ENCODE results near the gene AVPI1. TPM values are rescaled to one million over a fixed set of nuclear protein-coding genes. Genes with fewer than 3 reads are reported as not detected.

AVPI1 gene
- total and polyA plus RNA-seq, 10 of the 15 experiments (the other 5 are each of a cell fraction or from before 2014, with no cell fraction given) = 0.08 to 1.4 (median 0.84) TPM

GRCh38 chr10:97708167-97708566 lies 21.1 kb upstream of the AVPI1 start:
- intact Hi-C loops (cut with micrococcal nuclease; ENCODE audit: unreplicated experiment) (loop anchor here (5.0 to 10.0 kb wide), 2 partner anchors 159 to 337 kb away; no protein-coding TSS in a partner anchor), in situ Hi-C loops (cut with MboI) (no loop called here)
- no peaks in the 10 kb centered on the region for H3K9me3 ChIP-seq (replicated peaks; ENCODE audit: control insufficient read depth, insufficient read depth, low read length)
- ATAC-seq (no peak), FAIRE-seq (no peak), DNase-seq (ENCODE audit: low read depth, low spot score) (no peak)
- H4K20me1 ChIP-seq (ENCODE audit: control insufficient read depth, insufficient read depth) = no peaks in the 10 kb centered on the region
- no TSS peak for BruUV-seq (replicated peaks)
- ChIA-PET RAD21 (ENCODE audit: unreplicated experiment) (interaction anchor here (2.7 kb wide), 1 partner anchor 21 kb away, joined by 16 read pairs; the partner anchor contains the start of gene AVPI1), SMC1A (ENCODE audit: uncharacterized antibody, unreplicated experiment) (interaction anchor here (1.0 to 2.9 kb wide), 3 partner anchors 17 to 27 kb away, joined by 4 to 24 read pairs (median 11); partner anchors contain the start of genes AVPI1 and ZFYVE27), CTCF (interaction anchor here (1.0 to 14.9 kb wide), 6 partner anchors 18 to 164 kb away, joined by 3 to 416 read pairs (median 6); partner anchors contain the start of gene ZFYVE27), POLR2A (no interaction called here)
- WGBS (ENCODE audit: insufficient coverage, insufficient replicate concordance, low lambda C conversion rate, missing lambda C conversion rate) = 22% methylated on average over 2 of the region's 2 CpGs
- no peaks in the 10 kb centered on the region for H3K4me1 ChIP-seq (ENCODE audit: control insufficient read depth, insufficient read depth, low read length)
- no peaks in the 10 kb centered on the region for H3K79me2 ChIP-seq (ENCODE audit: control insufficient read depth, insufficient read depth, low read length)
- no peak overlapping the region for H2AFZ ChIP-seq (ENCODE audit: control insufficient read depth, low read depth, low read length)
- no peaks in the 10 kb centered on the region for H3K36me3 ChIP-seq (ENCODE audit: control insufficient read depth in 2 of 2, insufficient read depth in 2 of 2, low read length in 1 of 2)
- TF ChIP-seq, protein P1, sequence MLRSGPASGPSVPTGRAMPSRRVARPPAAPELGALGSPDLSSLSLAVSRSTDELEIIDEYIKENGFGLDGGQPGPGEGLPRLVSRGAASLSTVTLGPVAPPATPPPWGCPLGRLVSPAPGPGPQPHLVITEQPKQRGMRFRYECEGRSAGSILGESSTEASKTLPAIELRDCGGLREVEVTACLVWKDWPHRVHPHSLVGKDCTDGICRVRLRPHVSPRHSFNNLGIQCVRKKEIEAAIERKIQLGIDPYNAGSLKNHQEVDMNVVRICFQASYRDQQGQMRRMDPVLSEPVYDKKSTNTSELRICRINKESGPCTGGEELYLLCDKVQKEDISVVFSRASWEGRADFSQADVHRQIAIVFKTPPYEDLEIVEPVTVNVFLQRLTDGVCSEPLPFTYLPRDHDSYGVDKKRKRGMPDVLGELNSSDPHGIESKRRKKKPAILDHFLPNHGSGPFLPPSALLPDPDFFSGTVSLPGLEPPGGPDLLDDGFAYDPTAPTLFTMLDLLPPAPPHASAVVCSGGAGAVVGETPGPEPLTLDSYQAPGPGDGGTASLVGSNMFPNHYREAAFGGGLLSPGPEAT (IDR thresholded peaks at IDR 0.05; ENCODE audit: low read depth) = no peak
- TF ChIP-seq EGR1 (IDR thresholded peaks at IDR 0.05; ENCODE audit: borderline replicate concordance in 1 of 2, low read depth in 2 of 2, low read length in 2 of 2) (no peak), FOXK2 (IDR thresholded peaks at IDR 0.05) (no peak), SUPT20H (IDR thresholded peaks at IDR 0.05; ENCODE audit: borderline replicate concordance, control insufficient read depth, low read depth, low read length) (no peak)
- TF ChIP-seq, protein P2, sequence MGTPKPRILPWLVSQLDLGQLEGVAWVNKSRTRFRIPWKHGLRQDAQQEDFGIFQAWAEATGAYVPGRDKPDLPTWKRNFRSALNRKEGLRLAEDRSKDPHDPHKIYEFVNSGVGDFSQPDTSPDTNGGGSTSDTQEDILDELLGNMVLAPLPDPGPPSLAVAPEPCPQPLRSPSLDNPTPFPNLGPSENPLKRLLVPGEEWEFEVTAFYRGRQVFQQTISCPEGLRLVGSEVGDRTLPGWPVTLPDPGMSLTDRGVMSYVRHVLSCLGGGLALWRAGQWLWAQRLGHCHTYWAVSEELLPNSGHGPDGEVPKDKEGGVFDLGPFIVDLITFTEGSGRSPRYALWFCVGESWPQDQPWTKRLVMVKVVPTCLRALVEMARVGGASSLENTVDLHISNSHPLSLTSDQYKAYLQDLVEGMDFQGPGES (IDR thresholded peaks at IDR 0.05) = no peak
- no peak overlapping the region for H3K9ac ChIP-seq (ENCODE audit: control insufficient read depth, insufficient read depth, low read length)
- no peaks in the 10 kb centered on the region; a peak in 1 of 4 replicates for H3K27me3 ChIP-seq (replicated peaks in 1 of 2; ENCODE audit: control insufficient read depth in 2 of 2, insufficient read depth in 2 of 2, low read length in 1 of 2)
- H3K4me2 ChIP-seq (ENCODE audit: control insufficient read depth, insufficient read depth) = no peak overlapping the region
- no peak overlapping the region for H3K27ac ChIP-seq (ENCODE audit: control insufficient read depth, insufficient read depth)
- H3K4me3 ChIP-seq = no peak overlapping the region
